Effector CD8-positive, alpha-beta T cell (primary cell): ENCODE measurements around the gene CTCFL.
"Not testable (repeated sequence)": the region's sequence is repeated elsewhere in the genome, so short reads cannot be mapped to it uniquely, and the experiment has no call there.

Source experiments
- DNase-seq: peaks from one replicate; lab custom pipeline; 2025; lab: John Stamatoyannopoulos, UW

Gene CTCFL

DNA sequence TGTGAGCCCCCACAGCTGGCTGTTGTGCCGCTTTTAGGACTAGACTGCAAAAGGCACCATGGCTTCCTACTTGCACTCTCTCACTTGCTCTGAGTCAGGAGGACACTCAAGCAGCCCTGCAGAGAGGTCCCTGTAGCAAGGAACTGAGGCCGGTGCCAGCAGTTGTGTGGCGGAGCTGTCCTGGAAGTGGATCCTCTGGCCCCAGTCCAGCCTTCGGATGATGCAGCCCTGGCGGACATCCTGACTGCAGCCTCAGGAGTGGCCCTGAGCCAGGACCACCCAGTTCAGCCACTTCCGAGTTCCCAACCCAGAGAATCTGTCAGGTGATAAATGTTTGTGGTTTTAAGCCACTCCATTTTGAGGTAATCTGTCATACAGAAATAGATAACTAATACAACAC is 17.5 kb downstream of the CTCFL start:
- DNase-seq, result no peak

DNA sequence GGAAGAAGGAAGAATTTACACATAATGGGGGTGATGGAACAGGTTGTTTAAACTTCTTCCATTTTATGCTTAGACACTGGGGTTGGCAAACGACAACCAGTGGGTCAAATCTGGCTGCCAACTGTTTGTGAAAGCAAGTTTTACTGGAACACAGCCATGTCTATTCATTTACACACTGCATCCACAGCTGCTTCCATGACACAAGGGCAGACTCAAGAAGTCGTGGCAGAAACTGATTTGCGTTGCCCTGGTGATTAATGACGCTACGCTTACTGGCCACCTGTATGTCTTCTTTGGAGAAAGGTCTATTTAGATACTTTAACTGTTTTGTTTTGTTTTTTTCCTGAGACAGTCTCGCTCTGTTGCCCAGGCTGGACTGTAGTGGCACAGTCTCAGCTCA is 19.0 kb downstream of the CTCFL start:
- no peak for DNase-seq

DNA sequence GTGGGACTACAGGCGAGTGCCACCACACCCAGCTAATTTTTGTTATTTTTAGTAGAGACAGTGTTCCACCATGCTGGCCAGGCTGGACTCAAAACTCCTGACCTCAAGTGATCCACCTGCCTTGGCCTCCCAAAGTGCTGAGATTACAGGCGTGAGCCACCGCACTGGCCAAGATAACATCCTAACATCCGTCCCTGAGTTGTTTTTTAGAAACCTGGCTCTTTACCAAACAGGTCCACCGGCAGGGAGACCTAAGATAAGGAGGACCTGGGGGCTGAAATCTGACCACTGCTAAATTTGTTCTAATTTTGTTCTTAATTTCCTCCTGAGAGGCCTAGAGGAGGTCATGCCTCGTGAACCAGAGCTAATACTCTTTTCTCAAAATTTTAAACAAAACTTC is 20.5 kb downstream of the CTCFL start:
- no peak for DNase-seq

DNA sequence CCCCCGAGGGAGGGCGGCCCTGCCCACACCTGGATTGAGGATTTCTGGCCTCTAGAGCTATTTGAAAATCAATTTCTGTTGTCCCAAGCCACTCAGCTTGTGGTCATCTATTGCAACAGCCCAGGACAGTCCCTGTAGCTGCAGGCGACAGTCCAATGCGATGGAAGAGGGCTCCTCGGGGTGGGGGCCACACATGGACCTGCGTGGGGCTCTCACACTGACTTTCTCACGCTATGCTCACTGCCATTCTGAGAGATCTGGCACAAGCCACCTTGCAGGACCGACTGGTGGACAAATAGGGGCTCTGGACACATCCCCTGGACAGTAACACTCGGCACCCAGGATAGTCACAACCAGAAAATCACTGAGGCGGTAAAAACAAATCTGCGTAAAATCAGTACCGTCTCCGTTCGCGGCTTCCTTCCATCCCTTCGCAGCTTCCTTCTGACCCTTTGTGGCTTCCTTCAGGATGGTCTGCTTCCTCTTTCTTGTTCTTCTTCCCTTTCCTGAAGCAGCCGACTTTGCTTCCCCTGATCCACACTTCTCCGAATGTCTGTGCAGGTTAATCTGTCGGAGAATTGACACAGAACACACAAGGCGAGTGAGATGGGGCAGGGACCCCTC is 21.8 kb downstream of the CTCFL start:
- no peak for DNase-seq

DNA sequence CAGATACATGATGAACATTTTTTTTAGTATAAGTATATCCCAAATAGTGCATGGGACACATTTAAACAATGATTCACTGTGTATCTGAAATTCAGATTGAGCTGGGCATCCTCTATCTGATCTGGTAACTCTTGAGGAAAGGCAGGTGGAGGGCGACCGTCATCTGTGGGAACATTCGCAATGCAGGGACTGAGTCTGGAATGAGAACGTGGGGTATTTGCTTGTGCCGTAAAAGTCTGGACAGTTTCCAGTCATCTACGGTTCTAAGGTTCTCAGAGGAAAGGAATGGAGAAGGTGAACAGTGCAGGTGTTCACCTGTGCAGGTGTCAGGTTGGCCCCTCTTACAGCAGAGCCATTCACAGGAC is 22.6 kb downstream of the CTCFL start:
- no peak for DNase-seq

DNA sequence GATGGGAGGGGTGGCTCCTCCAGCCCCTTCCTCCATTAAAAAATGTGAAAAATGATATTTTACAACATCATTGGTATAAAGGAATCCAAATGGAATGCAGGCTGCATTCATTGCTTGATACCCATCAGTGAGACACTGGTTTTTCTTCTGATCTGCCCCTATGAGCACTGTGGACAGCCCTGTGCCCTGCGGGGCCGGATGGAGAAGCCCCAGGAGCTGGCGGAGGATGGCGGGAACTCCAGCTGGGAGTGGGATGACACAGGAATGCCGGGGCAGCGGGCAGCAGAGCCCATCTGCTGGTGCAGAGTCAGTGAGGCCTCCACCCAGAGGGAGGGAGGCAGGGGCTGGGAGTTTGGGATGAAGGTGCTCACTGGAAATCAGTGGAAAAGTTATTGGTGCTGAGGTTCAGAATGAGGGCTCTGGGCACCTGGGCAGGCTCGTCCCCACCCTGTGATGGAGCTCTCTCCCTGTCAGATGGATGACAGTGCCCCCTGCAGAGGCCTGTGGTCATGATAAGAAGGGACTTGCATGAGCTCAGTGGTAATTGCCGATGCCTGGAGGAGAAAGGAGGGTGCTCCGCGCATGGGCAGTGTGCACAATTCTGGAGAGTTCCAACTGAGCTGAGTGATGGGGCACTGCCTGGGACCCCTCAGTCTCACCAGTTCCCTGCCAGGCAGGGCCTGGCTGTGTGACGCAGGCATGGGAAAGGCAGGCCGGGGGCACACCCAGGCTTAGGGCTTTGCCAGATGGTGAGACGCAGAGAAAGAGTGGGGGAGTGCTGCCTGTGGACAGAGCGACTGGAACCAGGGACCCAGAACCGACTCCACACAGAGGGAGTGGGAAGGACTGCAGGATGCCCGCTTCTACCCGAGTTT is 23.2 kb downstream of the CTCFL start:
- DNase-seq, result no peak

DNA sequence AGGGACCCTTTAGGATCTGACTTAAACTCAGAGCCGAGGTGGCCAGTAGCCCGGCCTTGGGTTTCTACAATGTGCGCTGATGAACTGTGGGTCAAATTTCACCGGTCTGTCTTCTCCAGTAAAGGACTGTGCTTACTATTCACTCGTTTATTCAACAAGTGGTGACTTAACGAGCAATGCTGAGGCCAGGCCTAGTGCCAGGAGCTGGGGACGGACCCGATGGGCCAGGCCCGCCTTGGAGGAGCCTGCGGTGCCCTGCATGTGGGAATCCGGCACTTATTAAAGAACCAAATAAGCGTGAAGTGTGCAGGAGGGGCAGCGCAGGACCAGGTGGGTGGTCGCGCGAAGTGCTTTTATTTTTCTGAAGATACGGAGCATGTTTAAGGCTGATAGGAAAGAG is 24.0 kb downstream of the CTCFL start:
- no peak for DNase-seq

DNA sequence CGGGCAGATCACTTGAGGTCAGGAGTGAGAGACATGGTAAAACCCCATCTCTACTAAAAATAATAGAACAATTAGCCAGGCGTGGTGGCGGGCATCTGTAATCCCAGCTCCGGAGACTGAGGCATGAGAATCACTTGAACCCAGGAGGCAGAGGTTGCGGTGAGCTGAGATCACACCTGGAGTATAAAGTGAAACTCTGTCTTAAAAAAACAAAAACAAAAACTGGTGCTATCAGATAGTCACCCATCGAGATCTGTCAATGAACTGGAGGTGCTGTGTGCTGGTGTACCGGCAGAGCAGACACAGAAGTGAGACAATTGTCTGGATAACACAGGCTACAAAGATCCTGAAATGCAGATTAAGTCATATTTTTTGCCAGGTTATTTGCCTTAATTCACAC is 24.7 kb downstream of the CTCFL start:
- no peak for DNase-seq

DNA sequence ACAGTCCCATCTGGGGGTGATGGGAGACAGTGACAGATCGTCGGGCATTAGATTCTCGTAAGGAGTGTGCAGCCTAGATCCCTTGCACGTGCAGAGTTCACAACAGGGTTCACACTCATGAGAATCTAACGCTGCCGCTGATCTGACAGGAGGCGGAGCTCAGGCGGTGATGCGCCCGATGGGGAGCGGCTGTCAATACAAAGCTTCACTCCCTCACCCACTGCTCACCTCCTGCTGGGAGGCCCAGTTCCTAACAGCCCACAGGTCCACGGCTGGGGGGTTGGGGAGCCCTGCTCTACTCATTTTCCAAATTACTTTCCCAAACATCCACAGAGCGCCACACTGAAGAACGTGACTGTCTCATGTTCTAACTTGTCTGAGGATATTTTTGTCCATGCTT is 25.3 kb downstream of the CTCFL start:
- DNase-seq, result no peak

DNA sequence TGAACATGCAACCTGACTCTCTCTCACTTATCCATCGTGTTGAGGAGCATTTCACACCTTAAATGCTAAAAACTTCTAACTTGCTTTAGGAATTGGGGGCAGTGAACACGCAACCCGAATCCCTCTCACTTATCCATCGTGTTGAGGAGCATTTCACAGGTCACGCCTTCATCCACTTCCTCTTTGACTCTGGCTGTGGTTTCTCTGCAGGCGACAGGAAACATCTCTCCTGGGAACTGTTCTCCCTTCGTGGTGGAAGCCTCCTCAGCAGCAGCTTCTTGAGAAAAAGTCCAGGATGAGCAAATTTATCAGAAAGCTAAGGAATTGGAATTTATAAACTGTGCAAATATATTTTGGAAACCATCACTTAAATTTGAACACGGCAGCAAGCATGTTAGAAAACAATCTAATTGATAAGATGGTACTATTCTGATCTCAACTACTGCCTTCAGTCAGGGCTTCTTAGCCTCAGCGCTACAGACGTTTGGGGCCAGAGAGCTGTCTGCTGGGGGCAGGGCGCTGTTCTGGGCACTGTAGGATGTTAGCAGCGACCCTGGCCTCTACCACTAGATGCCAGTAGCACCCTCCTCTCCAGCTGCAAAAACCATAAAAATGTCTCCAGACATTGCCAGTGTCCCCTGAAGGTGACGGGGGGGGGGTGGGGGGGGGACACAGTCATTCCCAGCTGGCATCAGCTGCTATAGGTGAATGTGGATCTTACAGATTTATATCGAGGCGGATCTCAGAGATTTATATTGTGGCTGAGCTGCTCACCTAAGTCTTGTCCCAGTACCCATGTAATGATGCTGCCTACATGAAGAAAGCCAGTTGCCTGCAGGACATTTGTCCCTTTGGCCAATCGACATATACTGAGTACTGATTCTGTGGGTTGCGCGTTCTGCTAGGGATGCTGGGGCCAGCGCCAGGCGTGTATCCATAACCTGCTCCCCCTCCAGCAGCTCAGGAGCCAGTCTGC is 26.2 kb downstream of the CTCFL start:
- no peak for DNase-seq

DNA sequence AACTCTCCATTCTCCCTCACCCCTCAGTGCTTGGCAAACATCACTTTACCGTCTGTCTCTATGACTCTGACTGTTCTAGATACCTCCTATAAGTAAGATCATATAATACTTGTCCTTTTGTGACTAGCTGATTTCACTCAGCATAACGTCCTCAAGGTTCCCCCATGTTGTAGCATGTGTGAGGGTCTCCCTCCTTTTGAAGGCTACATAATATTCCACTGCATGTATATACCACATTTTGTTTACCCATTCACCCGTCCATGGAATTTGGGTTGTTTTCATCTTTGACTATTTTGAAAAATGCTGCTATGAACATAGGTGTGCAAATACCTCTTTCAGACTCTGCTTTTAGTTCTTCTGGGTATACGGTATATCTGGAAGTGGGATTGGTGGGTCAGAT is 28.3 kb downstream of the CTCFL start:
- no peak for DNase-seq

DNA sequence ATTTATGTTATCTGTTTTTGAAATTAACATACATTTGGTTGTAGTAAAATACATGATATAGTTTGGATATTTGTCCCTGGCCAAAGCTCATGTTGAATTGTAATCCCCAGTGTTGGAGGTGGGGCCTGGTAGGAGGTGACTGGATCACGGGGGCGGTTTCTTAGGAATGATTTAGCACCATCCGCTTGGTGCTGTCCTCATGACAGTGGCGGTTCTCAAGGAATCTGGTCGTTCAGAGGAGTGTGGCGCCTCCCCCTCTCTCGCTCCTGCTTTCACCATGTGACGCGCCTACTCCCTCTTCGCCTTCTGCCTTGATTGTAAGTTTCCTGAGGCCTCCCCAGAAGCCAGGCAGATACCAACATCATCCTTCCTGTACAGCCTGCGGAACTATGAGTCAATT is 29.0 kb downstream of the CTCFL start:
- DNase-seq, result no peak

DNA sequence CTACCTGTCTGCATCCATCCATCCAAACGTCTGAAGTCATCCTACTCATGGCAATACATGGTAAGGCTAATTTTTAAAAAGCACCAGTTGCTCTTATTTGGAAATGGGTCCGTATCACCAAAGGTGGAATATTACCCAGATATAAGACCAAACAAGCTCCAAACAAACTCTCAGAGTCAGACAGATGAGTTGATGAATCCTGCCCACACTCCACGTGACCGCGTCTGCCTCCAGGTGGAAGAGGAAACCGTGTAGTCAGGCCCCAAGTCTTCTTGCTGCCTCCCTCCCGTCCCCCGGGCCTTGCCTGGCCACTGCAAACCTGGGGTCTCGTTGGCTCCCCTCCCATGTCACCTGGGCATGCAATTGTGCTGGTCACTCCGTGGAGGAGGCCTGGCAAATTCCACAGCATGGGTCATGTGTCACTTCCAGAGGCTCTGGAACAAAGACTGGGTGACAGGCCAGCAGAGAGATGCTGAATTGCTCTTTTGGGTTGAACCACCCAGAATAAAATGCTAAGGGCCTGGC is 31.8 kb downstream of the CTCFL start:
- no peak for DNase-seq

DNA sequence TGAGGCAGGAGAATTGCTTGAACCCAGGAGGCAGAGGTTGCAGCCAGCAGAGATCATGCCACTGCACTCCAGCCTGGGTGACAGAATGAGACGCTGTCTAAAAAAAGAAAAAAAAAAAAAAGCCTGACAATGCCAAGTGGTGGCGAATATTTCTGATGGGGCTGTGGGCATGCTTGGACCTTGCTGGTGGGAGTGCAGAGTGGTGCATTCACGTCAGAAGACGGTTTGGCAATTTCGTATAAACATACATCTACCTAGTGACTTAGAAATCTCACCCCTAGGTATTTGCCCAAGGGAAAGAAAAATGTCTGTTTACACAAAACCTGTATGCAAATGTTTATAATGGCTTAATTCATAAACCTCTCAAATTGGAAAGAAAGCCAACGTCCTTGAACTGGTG is 33.6 kb downstream of the CTCFL start:
- DNase-seq, result no peak

DNA sequence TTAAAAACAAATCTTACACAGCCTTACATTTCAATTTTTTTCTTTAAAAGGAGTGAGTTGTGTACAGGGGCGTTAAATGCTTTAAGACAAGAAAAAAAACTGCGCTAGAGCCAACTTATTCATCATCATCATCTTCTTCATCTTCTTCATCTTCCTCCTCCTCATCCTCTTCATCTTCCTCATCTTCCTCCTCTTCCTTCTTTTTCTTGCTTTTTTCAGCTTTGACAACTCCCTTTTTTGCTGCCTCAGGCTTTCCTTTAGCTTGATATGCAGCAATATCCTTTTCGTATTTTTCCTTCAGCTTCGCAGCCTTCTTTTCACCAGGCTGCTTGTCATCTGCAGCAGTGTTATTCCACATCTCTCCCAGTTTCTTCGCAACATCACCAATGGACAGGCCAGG is 36.7 kb downstream of the CTCFL start:
- not testable (repeated sequence) for DNase-seq

DNA sequence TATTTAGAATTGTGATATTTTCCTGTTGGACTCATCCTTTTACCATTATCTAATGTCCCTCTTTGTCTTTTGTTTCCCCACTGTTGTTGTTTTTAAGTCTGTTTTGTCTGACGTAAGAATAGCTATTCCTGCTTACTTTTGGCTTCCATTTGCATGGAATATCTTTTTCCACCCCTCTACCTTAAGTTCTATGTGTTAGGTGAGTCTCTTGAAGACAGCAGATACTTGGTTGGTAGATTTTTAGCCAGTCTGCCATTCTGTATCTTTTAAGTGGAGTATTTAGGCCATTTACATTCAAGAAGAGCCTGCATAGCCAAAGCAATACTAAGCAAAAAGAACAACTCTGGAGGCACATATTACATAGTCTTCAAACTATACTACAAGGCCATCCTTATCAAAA is 39.2 kb downstream of the CTCFL start:
- DNase-seq, result no peak

DNA sequence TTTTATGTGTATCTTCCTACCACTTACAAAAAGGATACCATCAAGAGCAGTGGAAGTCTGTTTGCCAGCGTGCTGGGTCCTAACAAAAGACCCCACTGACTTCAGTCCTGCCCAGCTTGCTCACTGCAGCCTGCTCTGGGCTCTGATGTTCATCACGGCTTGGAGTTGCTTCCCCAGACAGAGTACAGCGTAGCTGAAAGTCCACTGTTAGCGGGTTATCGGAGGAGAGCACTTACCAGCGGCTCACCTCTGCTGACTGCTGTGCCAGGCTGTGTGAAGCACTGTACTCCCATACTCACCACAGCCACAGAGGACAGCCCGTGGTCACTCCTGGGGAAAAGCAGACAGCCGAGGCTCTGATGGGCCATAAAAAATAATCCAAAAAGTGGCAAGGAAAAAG is 40.2 kb downstream of the CTCFL start:
- no peak for DNase-seq

DNA sequence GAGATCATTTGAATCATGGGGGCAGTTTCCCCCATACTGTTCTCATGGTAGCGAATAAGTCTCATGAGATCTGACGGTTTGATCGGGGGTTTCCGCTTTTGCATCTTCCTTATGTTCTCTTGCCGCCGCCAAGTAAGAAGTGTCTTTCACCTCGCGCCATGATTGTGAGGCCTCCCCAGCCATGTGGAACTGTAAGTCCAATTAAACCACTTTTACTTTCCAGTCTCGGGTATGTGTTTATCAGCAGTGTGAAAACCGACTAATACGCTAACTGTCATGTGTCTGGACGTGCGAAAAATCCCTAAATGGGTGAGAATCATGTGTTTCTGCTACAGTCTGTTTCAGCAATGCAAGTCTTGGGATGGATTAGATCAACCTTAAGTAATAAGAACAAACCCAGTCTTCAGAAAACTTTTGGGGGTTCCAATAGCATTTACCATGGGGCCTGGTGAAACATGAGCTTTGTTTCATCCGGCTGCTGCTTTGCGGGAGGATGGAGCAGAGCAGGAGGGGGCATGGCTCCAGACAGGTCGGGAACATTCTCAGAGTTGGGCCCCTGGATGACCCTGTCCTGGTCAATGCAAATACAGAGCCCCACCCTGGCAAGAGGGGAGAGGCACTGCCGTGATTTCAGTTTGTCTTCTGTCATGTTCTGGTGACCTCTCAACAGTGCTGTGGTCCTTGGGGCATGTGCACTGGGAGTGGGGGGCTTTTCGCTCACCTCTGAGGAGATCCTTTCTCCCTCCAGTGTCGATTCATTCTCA is 41.5 kb downstream of the CTCFL start:
- DNase-seq, result no peak

DNA sequence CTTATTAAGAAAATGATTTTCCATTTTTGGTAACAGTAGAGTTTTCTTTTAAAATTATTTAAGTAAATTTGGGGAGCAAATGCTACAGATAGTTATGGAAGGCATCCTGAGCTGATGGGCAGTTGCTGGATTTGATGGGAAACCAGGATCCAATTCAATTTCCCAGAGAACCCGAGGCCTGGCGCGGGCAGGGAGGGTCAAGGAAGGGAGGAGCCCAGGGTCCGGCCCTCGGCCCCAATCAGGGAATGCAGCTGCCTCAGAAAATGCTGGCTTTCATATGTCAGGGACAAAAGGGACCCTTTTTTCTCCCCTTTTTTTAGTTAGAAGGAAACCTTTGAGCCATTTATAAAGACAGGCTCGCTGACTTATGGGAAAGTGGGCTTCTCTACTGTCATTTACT is 42.1 kb downstream of the CTCFL start:
- DNase-seq, result no peak

DNA sequence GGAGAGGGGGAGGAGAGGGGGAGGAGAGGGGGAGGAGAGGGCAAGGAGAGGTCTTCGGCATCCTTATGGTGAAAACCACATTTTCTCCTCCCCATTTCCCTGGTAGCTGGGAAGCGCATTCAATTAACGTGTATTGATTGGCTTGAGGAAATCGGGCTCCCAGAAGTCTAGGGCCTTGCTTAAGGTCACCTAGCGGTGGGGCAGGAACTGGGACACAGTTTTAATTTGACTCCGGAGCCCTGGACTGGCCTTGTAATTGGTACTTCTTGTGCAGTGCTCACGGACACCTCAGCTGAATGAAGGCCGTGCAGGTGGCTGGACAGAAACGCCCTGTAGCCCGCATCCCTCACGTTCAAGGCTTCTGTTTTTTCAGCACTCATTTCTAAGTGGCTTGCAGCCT is 42.8 kb downstream of the CTCFL start:
- no peak for DNase-seq

DNA sequence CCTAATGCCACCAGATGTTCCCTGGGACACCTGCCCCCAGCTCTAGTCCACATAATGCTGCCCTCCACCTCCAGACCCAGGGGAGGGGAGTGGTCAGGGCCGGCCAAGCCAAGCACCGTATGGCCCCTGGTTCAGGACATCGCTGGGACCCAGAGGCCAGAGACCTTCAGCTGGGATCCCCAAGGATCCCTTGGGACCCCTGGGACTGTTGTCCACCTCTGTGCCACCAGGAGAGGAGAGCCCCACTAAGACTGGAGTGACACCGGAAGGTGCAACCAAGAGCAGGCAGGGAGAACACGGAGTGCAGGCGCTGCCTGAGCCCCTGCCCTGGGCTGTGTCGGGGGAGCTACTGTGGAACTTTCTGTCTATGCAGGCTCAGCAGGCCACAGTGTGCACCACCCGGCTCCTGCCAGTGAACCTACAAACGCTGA is 43.6 kb downstream of the CTCFL start:
- DNase-seq, result no peak
